Neural cell (in vitro differentiated cells): ENCODE data around the gene TP53I13. TPM values are rescaled to one million over a fixed set of nuclear protein-coding genes. Genes with fewer than 3 reads are reported as not detected.

ENCODE experiments used
- H2AFZ ChIP-seq: fragments of 200-600, 300-800 bp; sonication (generic), shearing (Covaris generic); 2 replicates; pipeline ENCODE4 v1.6.0; 2014; ENCODE audit warnings: low read depth, mild to moderate bottlenecking, antibody characterized with exemption, low read length, moderate library complexity
- H3F3A ChIP-seq: fragments of 200-600 bp; shearing (Covaris generic); 2 replicates; pipeline ENCODE4 v1.6.1; 2016; ENCODE audit warnings: mild to moderate bottlenecking, moderate library complexity, mixed read lengths, antibody characterized with exemption, low read length; ENCODE audit not compliant: insufficient read depth, poor library complexity, severe bottlenecking
- H3K27ac ChIP-seq: fragments of 200-600, 300-800 bp; sonication (generic), shearing (Covaris generic); 2 replicates; pipeline ENCODE4 v1.5.1; 2014; ENCODE audit warnings: mild to moderate bottlenecking, low read length, moderate library complexity
- H3K27me3 ChIP-seq: fragments of 300-800, 200-600 bp; sonication (generic), shearing (Covaris generic); 2 replicates; pipeline ENCODE4 v1.6.0; 2014; ENCODE audit warnings: mild to moderate bottlenecking, low read depth, low read length, moderate library complexity; ENCODE audit not compliant: insufficient read depth
- H3K36me3 ChIP-seq: fragments of 300-800, 200-600 bp; sonication (generic), shearing (Covaris generic); 2 replicates; pipeline ENCODE4 v1.5.1; 2014; ENCODE audit warnings: mild to moderate bottlenecking, antibody characterized with exemption, low read length, moderate library complexity; ENCODE audit not compliant: insufficient read depth
- H3K4me2 ChIP-seq: fragments of 300-800, 200-600 bp; sonication (generic), shearing (Covaris generic); 2 replicates; pipeline ENCODE4 v1.6.0; 2014; ENCODE audit warnings: mild to moderate bottlenecking, low read length
- H3K4me3 ChIP-seq: fragments of 300-800, 200-600 bp; sonication (generic), shearing (Covaris generic); 2 replicates; pipeline ENCODE4 v1.5.1; 2014; ENCODE audit warnings: mild to moderate bottlenecking, low read length, moderate library complexity
- H3K79me2 ChIP-seq: fragments of 200-600 bp; shearing (Covaris generic); replicated peaks from 2 replicates; pipeline ENCODE4 v1.6.0; 2014; ENCODE audit warnings: mild to moderate bottlenecking, low read length, moderate library complexity; ENCODE audit not compliant: insufficient read depth
- H3K9ac ChIP-seq: fragments of 300-800, 200-600 bp; sonication (generic), shearing (Covaris generic); 2 replicates; pipeline ENCODE4 v1.6.1; 2016; ENCODE audit warnings: mild to moderate bottlenecking, low read length, mixed read lengths
- H3K9me2 ChIP-seq: fragments of 200-600 bp; shearing (Covaris generic); 2 replicates; pipeline ENCODE4 v1.6.1; 2016; ENCODE audit warnings: mild to moderate bottlenecking, low read length, mixed read lengths; ENCODE audit not compliant: insufficient read depth
- H3K9me3 ChIP-seq: fragments of 200-600, 300-800 bp; sonication (generic), shearing (Covaris generic); 2 replicates; pipeline ENCODE4 v1.6.1; 2016; ENCODE audit warnings: mild to moderate bottlenecking, mixed run types, low read length, moderate library complexity, mixed read lengths
- H4K20me1 ChIP-seq: fragments of 200-600 bp; shearing (Covaris generic); 2 replicates; pipeline ENCODE4 v1.6.1; 2016; ENCODE audit warnings: mild to moderate bottlenecking, mixed run types; ENCODE audit not compliant: insufficient read depth
- CTCF ChIP-seq: fragments of 450-650 bp; IDR thresholded peaks from 2 replicates; pipeline ENCODE4 v1.5.1; 2014; ENCODE audit warnings: antibody characterized with exemption, mild to moderate bottlenecking, moderate library complexity; ENCODE audit not compliant: poor library complexity, severe bottlenecking
- EP300 ChIP-seq: fragments of 450-650 bp; conservative IDR thresholded peaks from 2 replicates; pipeline ENCODE4 v1.6.1; 2014; ENCODE audit warnings: antibody characterized with exemption, mild to moderate bottlenecking, moderate library complexity; ENCODE audit not compliant: poor library complexity, severe bottlenecking
- EZH2 ChIP-seq: fragments of 200-600, 300-800 bp; shearing (Covaris generic), sonication (generic); IDR thresholded peaks from 2 replicates; pipeline ENCODE4 v1.6.1; 2014; ENCODE audit warnings: antibody characterized with exemption, low read length, borderline replicate concordance, mild to moderate bottlenecking; ENCODE audit not compliant: insufficient read depth, poor library complexity, severe bottlenecking
- MXI1 ChIP-seq: fragments of 450-650 bp; conservative IDR thresholded peaks from 2 replicates; pipeline ENCODE4 v1.6.1; 2014; ENCODE audit warnings: antibody characterized with exemption, mild to moderate bottlenecking; ENCODE audit not compliant: poor library complexity, severe bottlenecking
- POLR2AphosphoS5 ChIP-seq: IDR thresholded peaks from 2 replicates; pipeline ENCODE4 v1.6.1; 2012
- RAD21 ChIP-seq: fragments of 450-650 bp; conservative IDR thresholded peaks from 2 replicates; pipeline ENCODE4 v1.6.1; 2014; ENCODE audit warnings: antibody characterized with exemption, mild to moderate bottlenecking, moderate library complexity
- REST ChIP-seq: IDR thresholded peaks from 2 replicates; pipeline ENCODE4 v1.6.1; 2012; ENCODE audit warnings: borderline replicate concordance
- SMC3 ChIP-seq: fragments of 450-650 bp; conservative IDR thresholded peaks from 2 replicates; pipeline ENCODE4 v1.6.1; 2014; ENCODE audit warnings: antibody characterized with exemption, mild to moderate bottlenecking, moderate library complexity; ENCODE audit not compliant: poor library complexity
- TAF1 ChIP-seq: IDR thresholded peaks from 2 replicates; pipeline ENCODE4 v1.6.1; 2012; ENCODE audit warnings: low read depth
- polyA plus RNA-seq: library from polyadenylated mRNA; depleted of rRNA; stranded (reverse); fragments of >200 nt; gene quantifications from 2 replicates; pipeline ENCODE4 v1.2.3, GENCODE V29; 2014

TP53I13 gene
- polyA plus RNA-seq, 1 donor from 2014 or later, result 18.4 TPM

GRCh38 chr17:29603109-29603674, 34.7 kb downstream of the TP53I13 start:
- Histone ChIP-seq H3K36me3 (no peaks in the 10 kb centered on the region), H3K27ac (no peak overlapping the region), H3F3A (no peaks in the 10 kb centered on the region), H3K9ac (no peak overlapping the region), H3K9me3 (no peaks in the 10 kb centered on the region), H3K4me3 (no peak overlapping the region), H3K79me2 (peaks cover 17% of the 10 kb centered on the region), H2AFZ (no peak overlapping the region), H3K9me2 (no peaks in the 10 kb centered on the region), H3K4me2 (no peak overlapping the region), H3K27me3 (no peaks in the 10 kb centered on the region), H4K20me1 (no peaks in the 10 kb centered on the region)
- TF ChIP-seq TAF1 (no peak), RAD21 (no peak), EP300 (no peak), REST (no peak)

- H3K27ac ChIP-seq, result no peak overlapping the region
- H3K9me2 ChIP-seq, result no peaks in the 10 kb centered on the region
- H3K4me3 ChIP-seq, result no peak overlapping the region
- no peak overlapping the region for H3K4me2 ChIP-seq
- H3K9ac ChIP-seq, result no peak overlapping the region
- H3K9me3 ChIP-seq, result no peaks in the 10 kb centered on the region
- H3F3A ChIP-seq, result no peaks in the 10 kb centered on the region
- H3K27me3 ChIP-seq, result no peaks in the 10 kb centered on the region
- TF ChIP-seq EZH2, result no peak
- no peak for TF ChIP-seq MXI1
- TF ChIP-seq SMC3, result no peak
- no peak for TF ChIP-seq EP300
- TF ChIP-seq REST, result no peak
- no peak for TF ChIP-seq POLR2AphosphoS5
- TF ChIP-seq TAF1, result no peak
- no peak for TF ChIP-seq RAD21
- TF ChIP-seq CTCF, result no peak
- peaks cover 10% of the 10 kb centered on the region for H3K36me3 ChIP-seq
- peaks cover 8% of the 10 kb centered on the region for H3K79me2 ChIP-seq
- no peaks in the 10 kb centered on the region for H4K20me1 ChIP-seq
- no peak overlapping the region for H2AFZ ChIP-seq
Measured at GRCh38 chr17:29607557-29608195, 39.2 kb downstream of the TP53I13 start.
